Motor neuron (in vitro differentiated cells): ENCODE measurements around the gene TEX38. TPM values are rescaled to one million over a fixed set of nuclear protein-coding genes. Genes with fewer than 3 reads are reported as not detected.
"Not testable (repeated sequence)": the region's sequence is repeated elsewhere in the genome, so short reads cannot be mapped to it uniquely, and the experiment has no call there.

Experiments used
- ATAC-seq, 8 experiments: fragments of 200-7000 bp; cut with Tn5 transposase; replicated peaks in 6 of 8; 2 replicates each; pipeline ENCODE4 v1.8.0; 2021; ENCODE audit warnings: mild to moderate bottlenecking in 8 of 8, moderate library complexity in 8 of 8
- H3K27ac ChIP-seq, 2 donors: fragments of 250-450 bp; sonication (Bioruptor Pico); 2 replicates each; pipeline ENCODE4 v1.9.0; 2021; ENCODE audit warnings: antibody characterized with exemption in 2 of 2, mild to moderate bottlenecking in 2 of 2, moderate library complexity in 1 of 2
- H3K4me1 ChIP-seq, 2 donors: fragments of 250-450 bp; sonication (Bioruptor Pico); replicated peaks in 1 of 2; 2 replicates each; pipeline ENCODE4 v1.6.1; 2021; ENCODE audit warnings: antibody characterized with exemption in 2 of 2, mild to moderate bottlenecking in 2 of 2, moderate library complexity in 1 of 2
- H3K4me3 ChIP-seq, 5 donors: fragments of 250-450 bp; sonication (Bioruptor Pico); 2 replicates each; pipeline ENCODE4 v1.9.0; 2021; ENCODE audit warnings: antibody characterized with exemption in 5 of 5, mild to moderate bottlenecking in 5 of 5, moderate library complexity in 4 of 5
- WGBS, 10 experiments: fragments of 450-650 bp; shearing (Covaris generic); methylation state at CpG; one replicate each; pipeline ENCODE4 v1.0.0; 2022; 5-methylcytosine and 5-hydroxymethylcytosine counted together
- in situ Hi-C, 9 experiments: fragments of 400-800 bp; cut with MboI; loops; one replicate each; pipeline ENCODE4 v1.15.0; 2021; ENCODE audit warnings: low sequenced_read_pairs in 9 of 9, low pct_unique_long_range_greater_than_20kb in 2 of 9; ENCODE audit not compliant: unreplicated experiment in 9 of 9
- total RNA-seq, 8 experiments: library from RNA; unstranded; fragments of 300-600 nt; gene quantifications; 2 replicates each; pipeline versions ENCODE4 v1.2.3 to v1.2.4, GENCODE V29; 2022

TEX38 gene
- total RNA-seq, 8 experiments from 2014 or later: 0.36 to 2.5 (median 1.0) TPM

GRCh38 chr1:46646844-46647243 lies 24.8 kb upstream of the TEX38 start:
- no peak overlapping the region for H3K27ac ChIP-seq
- no peaks in the 10 kb centered on the region for H3K4me1 ChIP-seq
- no peak for ATAC-seq
- 52 to 100% (median 100%) methylated on average over 1 to 2 of the region's 2 CpGs; no CpG with 5 or more reads in 2 of the 10 experiments for WGBS, 10 experiments
- in situ Hi-C loops: no loop called here
- no peak overlapping the region for H3K4me3 ChIP-seq

DNA sequence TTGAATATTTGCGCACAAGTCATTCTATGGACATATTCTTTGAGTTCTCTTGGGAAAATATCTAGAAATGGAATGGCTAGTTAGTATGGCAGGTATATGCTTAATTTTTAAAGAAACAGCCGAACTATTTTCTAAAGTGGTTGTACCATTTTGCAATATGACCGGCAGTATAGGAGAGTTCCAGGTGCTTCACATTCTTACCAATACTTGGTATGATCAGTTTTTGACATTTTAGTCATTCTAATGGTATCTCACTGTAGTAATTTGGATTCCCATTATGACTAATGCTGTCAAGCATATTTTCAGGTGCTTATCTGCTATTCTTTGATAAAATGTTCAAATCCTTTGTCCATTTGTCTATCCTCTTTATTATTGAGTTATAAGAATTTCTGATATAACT lies 24.0 kb upstream of the TEX38 start:
- no peak overlapping the region for H3K4me3 ChIP-seq
- no peaks in the 10 kb centered on the region for H3K4me1 ChIP-seq
- no peak for ATAC-seq
- 93 to 100% (median 100%) methylated on average over 2 to 3 of the region's 3 CpGs; no CpG with 5 or more reads in 1 of the 10 experiments for WGBS, 10 experiments
- in situ Hi-C loops: no loop called here
- no peak overlapping the region for H3K27ac ChIP-seq

DNA sequence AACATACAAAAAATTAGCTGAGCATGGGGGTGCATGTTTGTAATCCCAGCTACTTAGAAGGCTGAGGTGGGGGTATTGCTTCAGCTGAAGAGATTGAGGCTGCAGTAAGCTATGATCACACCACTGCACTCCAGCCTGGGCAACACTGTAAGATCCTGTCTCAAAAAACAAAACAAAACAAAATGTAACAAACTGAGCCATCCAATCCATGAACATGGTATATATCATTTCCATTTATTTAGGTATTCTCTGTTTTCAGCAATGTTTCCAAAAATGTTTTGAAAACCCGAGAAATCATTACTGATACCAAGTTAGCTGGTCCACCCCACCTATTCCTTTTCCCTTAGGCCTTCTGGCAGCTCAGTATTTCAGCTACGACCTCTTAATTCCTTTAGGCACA lies 21.9 kb upstream of the TEX38 start:
- no peak for ATAC-seq
- in situ Hi-C loops: no loop called here
- Histone ChIP-seq H3K4me1 (no peaks in the 10 kb centered on the region), H3K4me3 (no peak overlapping the region), H3K27ac (no peak overlapping the region)
- WGBS, 10 experiments: 80 to 100% (median 100%) methylated on average over 1 to 2 of the region's 2 CpGs; no CpG with 5 or more reads in 2 of the 10 experiments

GRCh38 chr1:46650491-46650890 lies 21.2 kb upstream of the TEX38 start:
- WGBS, 10 experiments: 76 to 100% (median 98%) methylated on average over 2 to 3 of the region's 3 CpGs
- Histone ChIP-seq H3K4me1 (no peaks in the 10 kb centered on the region), H3K27ac (no peak overlapping the region), H3K4me3 (no peak overlapping the region)
- in situ Hi-C loops: no loop called here
- no peak for ATAC-seq

DNA sequence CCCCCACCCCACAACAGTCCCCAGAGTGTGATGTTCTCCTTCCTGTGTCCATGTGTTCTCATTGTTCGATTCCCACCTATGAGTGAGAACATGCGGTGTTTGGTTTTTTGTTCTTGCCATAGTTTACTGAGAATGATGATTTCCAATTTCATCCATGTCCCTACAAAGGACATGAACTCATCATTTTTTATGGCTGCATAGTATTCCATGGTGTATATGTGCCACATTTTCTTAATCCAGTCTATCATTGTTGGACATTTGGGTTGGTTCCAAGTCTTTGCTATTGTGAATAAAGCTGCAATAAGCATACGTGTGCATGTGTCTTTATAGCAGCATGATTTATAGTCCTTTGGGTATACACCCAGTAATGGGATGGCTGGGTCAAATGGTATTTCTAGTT lies 20.5 kb upstream of the TEX38 start:
- ATAC-seq, H3K4me1 ChIP-seq, in situ Hi-C loops, H3K4me3 ChIP-seq, H3K27ac ChIP-seq: not testable (repeated sequence)
- WGBS, 10 experiments: no CpG with 5 or more reads among the region's 3 CpGs

DNA sequence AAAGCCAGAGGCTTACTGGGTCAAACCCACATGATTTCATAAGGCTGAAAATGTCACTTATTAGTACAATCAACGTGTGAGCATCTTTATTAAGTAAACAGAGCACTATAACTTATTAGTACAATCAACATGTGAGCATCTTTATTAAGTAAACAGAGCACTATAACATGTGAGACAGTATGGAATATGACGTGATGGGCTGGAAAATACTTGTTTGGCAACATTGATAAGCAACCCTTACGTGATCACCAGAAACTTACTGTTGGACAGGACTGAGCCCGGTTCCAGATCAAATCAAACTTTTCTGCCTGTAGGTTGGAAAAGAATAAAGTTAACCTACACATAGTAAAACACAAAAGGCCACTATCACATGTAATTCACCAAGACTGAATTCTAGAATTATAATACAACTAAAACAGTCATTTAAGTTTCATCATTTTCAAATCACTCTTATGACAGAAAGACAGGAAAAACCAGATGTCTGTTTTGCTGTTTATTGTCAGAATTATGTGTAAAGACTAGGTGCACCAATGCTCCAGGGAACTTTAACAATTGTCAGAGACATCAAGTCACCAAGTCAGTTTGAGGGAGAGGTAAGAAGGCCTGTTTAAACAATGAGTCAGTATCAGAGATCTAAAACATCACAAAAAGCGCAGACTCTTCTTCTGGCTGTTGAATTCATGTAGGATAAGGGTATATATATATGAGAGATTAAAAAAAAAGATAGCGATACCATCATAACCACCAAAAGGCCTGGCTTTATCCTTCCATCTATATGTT lies 19.1 kb upstream of the TEX38 start:
- no peak for ATAC-seq
- in situ Hi-C loops: no loop called here
- no peak overlapping the region for H3K4me3 ChIP-seq
- WGBS, 10 experiments: 56 to 100% (median 71%) methylated on average over 2 to 6 of the region's 6 CpGs
- H3K27ac ChIP-seq: no peak overlapping the region
- no peaks in the 10 kb centered on the region for H3K4me1 ChIP-seq

GRCh38 chr1:46653405-46653958 lies 18.2 kb upstream of the TEX38 start:
- no peak for ATAC-seq
- Histone ChIP-seq H3K27ac (no peak overlapping the region), H3K4me3 (no peak overlapping the region), H3K4me1 (no peaks in the 10 kb centered on the region)
- 33 to 100% (median 83%) methylated on average over 1 to 2 of the region's 2 CpGs; no CpG with 5 or more reads in 1 of the 10 experiments for WGBS, 10 experiments
- in situ Hi-C loops: no loop called here

- no peak overlapping the region for H3K4me3 ChIP-seq
- no peak for ATAC-seq
- 40 to 100% (median 68%) methylated on average over 1 of the region's 1 CpG; no CpG with 5 or more reads in 6 of the 10 experiments for WGBS, 10 experiments
Observed at GRCh38 chr1:46654012-46654411, 17.6 kb upstream of the TEX38 start.

GRCh38 chr1:46654698-46655097 lies 17.0 kb upstream of the TEX38 start:
- 89 to 100% (median 100%) methylated on average over 1 to 2 of the region's 2 CpGs; no CpG with 5 or more reads in 5 of the 10 experiments for WGBS, 10 experiments

More at GRCh38 chr1:46654012-46654411, 17.6 kb upstream of the TEX38 start:
- H3K4me1 ChIP-seq: no peaks in the 10 kb centered on the region
- no peak overlapping the region for H3K27ac ChIP-seq
- in situ Hi-C loops: no loop called here

DNA sequence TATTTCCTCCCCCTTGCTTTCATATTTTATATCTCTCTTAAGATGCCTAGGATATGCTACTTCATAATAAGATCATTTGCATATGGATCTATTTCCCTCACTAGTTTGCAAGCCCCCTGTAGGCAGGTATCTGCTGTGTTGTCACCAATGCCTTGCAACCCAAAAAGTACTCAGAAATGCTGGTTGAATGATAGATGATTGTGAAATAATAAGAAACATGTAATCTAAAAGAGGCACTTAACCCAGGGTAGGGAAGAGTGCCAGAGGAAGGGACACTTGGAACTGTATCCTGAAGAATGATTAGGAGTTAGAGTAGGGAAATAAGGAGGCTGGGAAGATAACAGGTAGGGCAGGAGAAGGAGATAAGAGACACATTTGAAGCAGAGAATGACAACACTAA lies 15.8 kb upstream of the TEX38 start:
- H3K4me3 ChIP-seq: no peak overlapping the region
- in situ Hi-C loops: no loop called here
- no peak for ATAC-seq
- H3K27ac ChIP-seq: no peak overlapping the region
- no peaks in the 10 kb centered on the region for H3K4me1 ChIP-seq

More at GRCh38 chr1:46654698-46655097, 17.0 kb upstream of the TEX38 start:
- H3K4me1 ChIP-seq, ATAC-seq, H3K27ac ChIP-seq, in situ Hi-C loops, H3K4me3 ChIP-seq: not testable (repeated sequence)

DNA sequence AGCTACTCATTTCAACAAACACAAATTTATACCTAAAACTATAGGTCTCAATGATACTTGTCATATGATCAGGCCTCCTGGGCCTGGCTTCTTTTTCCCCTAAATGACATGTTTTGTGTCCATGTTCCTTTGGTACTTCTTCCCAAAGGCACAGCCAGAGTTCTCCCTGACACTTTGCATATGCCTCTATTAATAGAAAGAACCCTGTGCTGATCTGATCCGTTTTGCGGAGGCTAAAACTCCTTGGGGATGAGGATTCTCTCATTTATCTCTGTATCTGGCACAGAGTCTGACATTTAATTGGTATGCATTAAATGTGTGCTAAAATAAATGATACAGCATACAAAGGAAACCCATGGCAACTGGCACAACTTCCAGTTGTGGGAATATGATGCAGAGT lies 15.0 kb upstream of the TEX38 start:
- WGBS, 10 experiments: 80 to 100% (median 92%) methylated on average over 1 to 2 of the region's 2 CpGs; no CpG with 5 or more reads in 4 of the 10 experiments
- no peak for ATAC-seq

GRCh38 chr1:46657775-46658174 lies 13.9 kb upstream of the TEX38 start:
- no peak overlapping the region for H3K4me3 ChIP-seq
- no peak for ATAC-seq
- H3K4me1 ChIP-seq: no peaks in the 10 kb centered on the region
- WGBS, 10 experiments: 60 to 100% (median 100%) methylated on average over 1 of the region's 1 CpG; no CpG with 5 or more reads in 4 of the 10 experiments
- in situ Hi-C loops: no loop called here
- no peak overlapping the region for H3K27ac ChIP-seq

More for the DNA sequence above, 15.0 kb upstream of the TEX38 start:
- no peaks in the 10 kb centered on the region for H3K4me1 ChIP-seq
- no peak overlapping the region for H3K27ac ChIP-seq
- H3K4me3 ChIP-seq: no peak overlapping the region
- in situ Hi-C loops: no loop called here

GRCh38 chr1:46659307-46659870 lies 12.3 kb upstream of the TEX38 start:
- no peak overlapping the region for H3K27ac ChIP-seq
- in situ Hi-C loops: no loop called here
- ATAC-seq: no peak
- no peak overlapping the region for H3K4me3 ChIP-seq
- 70 to 100% (median 94%) methylated on average over 1 to 2 of the region's 2 CpGs; no CpG with 5 or more reads in 1 of the 10 experiments for WGBS, 10 experiments
- no peaks in the 10 kb centered on the region for H3K4me1 ChIP-seq
